Uterus (tissue), 4 donors: ENCODE measurements around the gene OR13G1. TPM values are rescaled to one million over a fixed set of nuclear protein-coding genes. Genes with fewer than 3 reads are reported as not detected.

Experiments used
- DNase-seq, 2 donors: peaks; one replicate each; pipeline ENCODE4 v3.0.0-alpha.2; 2019 to 2020
- H3K27ac ChIP-seq, 2 donors: fragments of 200-600 bp; sonication (generic); 1 replicate in 1 of 2; 2 replicates in 1 of 2; pipeline ENCODE4 v1.5.1; 2016 to 2018
- H3K27me3 ChIP-seq, 2 donors: fragments of 200-600 bp; sonication (generic); one replicate each; pipeline ENCODE4 v1.5.1; 2018 to 2019; ENCODE audit warnings: control low read depth in 1 of 2
- H3K36me3 ChIP-seq, 2 donors: fragments of 200-600 bp; sonication (generic); one replicate each; pipeline ENCODE4 v1.5.1; 2019; ENCODE audit warnings: control low read depth in 1 of 2
- H3K4me1 ChIP-seq, 2 donors: fragments of 200-600 bp; sonication (generic); one replicate each; pipeline ENCODE4 v1.5.1; 2018 to 2019; ENCODE audit warnings: control low read depth in 1 of 2
- H3K4me3 ChIP-seq, 2 donors: fragments of 200-600 bp; sonication (generic); 1 replicate in 1 of 2; 2 replicates in 1 of 2; pipeline ENCODE4 v1.5.1; 2018 to 2019; ENCODE audit warnings: mild to moderate bottlenecking in 1 of 2
- H3K9me3 ChIP-seq, 2 donors: fragments of 200-600 bp; sonication (generic); one replicate each; pipeline ENCODE4 v1.5.1; 2019; ENCODE audit warnings: control low read depth in 1 of 2
- POLR2A ChIP-seq, 2 donors: fragments of 450-650 bp; IDR thresholded peaks; one replicate each; pipeline ENCODE4 v1.6.1; 2016; ENCODE audit warnings: antibody characterized with exemption in 2 of 2, mild to moderate bottlenecking in 1 of 2, moderate library complexity in 1 of 2
- intact Hi-C: fragments of 100-400 bp; cut with DNase I; formaldehyde crosslinking; loops from one replicate; pipeline ENCODE4 v1.15.1; 2023; ENCODE audit warnings: low total_unique reads
- total RNA-seq, 4 donors: library from RNA; depleted of rRNA in 3 of 4; stranded (reverse); fragments of >200 nt in 3 of 4; gene quantifications; one replicate each; pipeline versions ENCODE4 v1.1.0 to v1.2.4, GENCODE V29; 2014 to 2023
- TF ChIP-seq, protein P1 (sequence below), 4 experiments: fragments of 200-600 bp in 2 of 4; fragments of 450-650 bp in 2 of 4; sonication (generic) in 2 of 4; IDR thresholded peaks; one replicate each; pipeline ENCODE4 v1.5.1; 2016 to 2019; ENCODE audit warnings: antibody characterized with exemption in 4 of 4, mild to moderate bottlenecking in 2 of 4, moderate library complexity in 1 of 4
- donor health status: DM: yes; HTN: yes; CAD: no.

The OR13G1 gene
- total RNA-seq, 4 donors from 2014 or later: not detected

DNA sequence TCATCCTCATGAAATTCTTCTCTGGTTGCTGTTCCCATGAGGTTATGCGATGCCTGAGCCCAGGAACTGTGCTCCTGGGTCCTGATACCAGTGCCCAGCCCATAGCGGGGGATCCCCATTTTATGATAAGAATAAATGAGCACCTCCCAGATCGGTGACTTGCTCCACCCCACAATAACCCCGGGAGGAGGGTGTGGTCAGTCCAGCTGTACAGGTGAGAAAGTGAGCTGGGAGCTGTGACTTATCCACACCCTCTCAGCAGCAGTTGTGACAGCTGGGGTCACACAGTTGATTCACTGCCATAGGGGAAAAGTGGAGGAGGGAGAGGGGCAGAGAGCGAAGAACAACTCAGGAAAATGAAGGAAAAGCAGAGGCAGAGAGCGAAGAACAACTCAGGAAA lies 40.8 kb downstream of the OR13G1 start:
- intact Hi-C loops: no loop called here
- H3K27me3 ChIP-seq: no peaks in the 10 kb centered on the region
- no peak for DNase-seq
- H3K36me3 ChIP-seq: no peaks in the 10 kb centered on the region
- TF ChIP-seq, protein P1, sequence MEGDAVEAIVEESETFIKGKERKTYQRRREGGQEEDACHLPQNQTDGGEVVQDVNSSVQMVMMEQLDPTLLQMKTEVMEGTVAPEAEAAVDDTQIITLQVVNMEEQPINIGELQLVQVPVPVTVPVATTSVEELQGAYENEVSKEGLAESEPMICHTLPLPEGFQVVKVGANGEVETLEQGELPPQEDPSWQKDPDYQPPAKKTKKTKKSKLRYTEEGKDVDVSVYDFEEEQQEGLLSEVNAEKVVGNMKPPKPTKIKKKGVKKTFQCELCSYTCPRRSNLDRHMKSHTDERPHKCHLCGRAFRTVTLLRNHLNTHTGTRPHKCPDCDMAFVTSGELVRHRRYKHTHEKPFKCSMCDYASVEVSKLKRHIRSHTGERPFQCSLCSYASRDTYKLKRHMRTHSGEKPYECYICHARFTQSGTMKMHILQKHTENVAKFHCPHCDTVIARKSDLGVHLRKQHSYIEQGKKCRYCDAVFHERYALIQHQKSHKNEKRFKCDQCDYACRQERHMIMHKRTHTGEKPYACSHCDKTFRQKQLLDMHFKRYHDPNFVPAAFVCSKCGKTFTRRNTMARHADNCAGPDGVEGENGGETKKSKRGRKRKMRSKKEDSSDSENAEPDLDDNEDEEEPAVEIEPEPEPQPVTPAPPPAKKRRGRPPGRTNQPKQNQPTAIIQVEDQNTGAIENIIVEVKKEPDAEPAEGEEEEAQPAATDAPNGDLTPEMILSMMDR (IDR thresholded peaks at IDR 0.05): no peak
- TF ChIP-seq POLR2A (IDR thresholded peaks at IDR 0.05): no peak
- no peaks in the 10 kb centered on the region for H3K9me3 ChIP-seq
- no peak overlapping the region for H3K27ac ChIP-seq
- H3K4me3 ChIP-seq: no peak overlapping the region
- no peaks in the 10 kb centered on the region for H3K4me1 ChIP-seq

DNA sequence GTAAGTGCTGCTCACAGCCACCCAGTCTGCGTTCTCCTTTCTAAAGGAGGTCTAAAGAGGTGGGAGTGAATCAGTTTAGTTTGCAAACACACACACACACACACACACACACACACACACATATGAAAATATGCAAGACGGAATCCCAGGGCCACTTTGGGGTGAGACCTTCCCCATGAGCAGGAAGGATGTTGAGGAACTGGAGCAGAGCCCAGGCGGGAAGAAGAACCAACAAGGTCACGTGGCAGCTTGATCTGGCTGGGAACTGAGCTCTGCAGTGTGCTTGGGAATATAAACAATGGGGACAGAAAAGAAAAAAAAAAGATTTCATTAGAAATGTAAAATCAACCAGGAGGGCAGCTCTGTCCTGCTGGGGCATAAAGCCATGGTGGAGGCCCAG lies 41.5 kb downstream of the OR13G1 start:
- Histone ChIP-seq H3K4me1 (no peaks in the 10 kb centered on the region), H3K27me3 (no peaks in the 10 kb centered on the region), H3K4me3 (no peak overlapping the region), H3K9me3 (no peaks in the 10 kb centered on the region), H3K36me3 (no peaks in the 10 kb centered on the region), H3K27ac (no peak overlapping the region)
- DNase-seq: no peak
- TF ChIP-seq, protein P1 (IDR thresholded peaks at IDR 0.05): no peak
- no peak for TF ChIP-seq POLR2A (IDR thresholded peaks at IDR 0.05)
- intact Hi-C loops: no loop called here

DNA sequence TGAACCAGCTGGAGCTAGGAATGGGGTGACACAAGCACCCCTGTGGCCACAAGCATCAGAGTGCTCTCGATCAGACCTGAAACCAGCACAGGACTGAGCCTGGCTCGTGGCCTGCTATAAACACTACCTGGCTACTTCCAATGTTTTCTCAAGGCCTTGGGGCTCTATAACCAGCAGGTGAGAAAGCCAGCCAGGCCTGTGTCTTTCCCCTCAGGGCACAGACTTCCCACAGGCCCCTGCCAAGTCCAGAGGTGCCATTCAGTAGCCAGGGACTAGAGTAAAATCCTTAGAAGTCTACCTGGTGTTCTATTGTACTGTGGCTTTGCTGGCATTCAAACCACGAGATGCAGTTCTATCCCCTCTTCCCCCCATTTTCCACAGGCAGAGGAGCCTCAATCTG lies 51.6 kb downstream of the OR13G1 start:
- H3K27ac ChIP-seq: no peak overlapping the region
- H3K4me3 ChIP-seq: no peak overlapping the region
- no peaks in the 10 kb centered on the region for H3K4me1 ChIP-seq
- TF ChIP-seq, protein P1 (IDR thresholded peaks at IDR 0.05): no peak
- TF ChIP-seq POLR2A (IDR thresholded peaks at IDR 0.05): no peak
- H3K27me3 ChIP-seq: no peaks in the 10 kb centered on the region
- H3K36me3 ChIP-seq: no peaks in the 10 kb centered on the region
- DNase-seq: no peak
- intact Hi-C loops: no loop called here
- no peaks in the 10 kb centered on the region for H3K9me3 ChIP-seq

Other genes with a start within 250 kb of the OR13G1 start
- gene OR2B11, start 221.6 kb downstream of the OR13G1 start, total RNA-seq: not detected
- gene OR2C3, start 143.3 kb downstream of the OR13G1 start, total RNA-seq: under 1 TPM in 1 of 4 donors, not detected in 3; 0.07 TPM
- 1 to 10 TPM in 2 of 4 donors, under 1 TPM in 1, not detected in 1; 0.21 to 1.5 (median 1.0) TPM for gene GCSAML, start 130.6 kb downstream of the OR13G1 start, total RNA-seq
- not detected for gene OR2G2, start 91.4 kb downstream of the OR13G1 start, total RNA-seq
- gene OR2G3, start 74.2 kb downstream of the OR13G1 start, total RNA-seq: not detected
- gene OR6F1, start 36.9 kb upstream of the OR13G1 start, total RNA-seq: not detected
- not detected for gene OR14K1, start 58.9 kb upstream of the OR13G1 start, total RNA-seq
- not detected for gene OR14A2, start 68.4 kb upstream of the OR13G1 start, total RNA-seq
- not detected for gene OR1C1, start 80.8 kb upstream of the OR13G1 start, total RNA-seq
- not detected for gene OR14A16, start 144.4 kb upstream of the OR13G1 start, total RNA-seq
- not detected for gene OR11L1, start 162.2 kb upstream of the OR13G1 start, total RNA-seq
- 10 to 100 TPM in 1 of 4 donors, 1 to 10 TPM in 2, under 1 TPM in 1; 0.88 to 10.3 (median 2.1) TPM for gene TRIM58, start 177.4 kb upstream of the OR13G1 start, total RNA-seq
- under 1 TPM in 1 of 4 donors, not detected in 3; 0.49 TPM for gene OR2W3, start 215.8 kb upstream of the OR13G1 start, total RNA-seq
- gene OR2T8, start 240.5 kb upstream of the OR13G1 start, total RNA-seq: under 1 TPM in 1 of 4 donors, not detected in 3; 0.40 TPM
- not detected for gene OR2AJ1, start 245.2 kb upstream of the OR13G1 start, total RNA-seq